LNCAP (cell line): ENCODE measurements around the gene EPDR1.

ENCODE experiments used
- CTCF ChIP-seq: fragments of 450-650 bp; IDR thresholded peaks from 2 replicates; pipeline ENCODE4 v1.5.1; 2017; ENCODE audit warnings: mild to moderate bottlenecking

EPDR1 gene

GRCh38 chr7:37984750-37985390, 64.4 kb downstream of the EPDR1 start:
- no peak for TF ChIP-seq CTCF

GRCh38 chr7:37986908-37987330, 66.5 kb downstream of the EPDR1 start:
- no peak for TF ChIP-seq CTCF

GRCh38 chr7:37987732-37988131, 67.3 kb downstream of the EPDR1 start:
- TF ChIP-seq CTCF, result no peak

GRCh38 chr7:37988721-37989650, 68.5 kb downstream of the EPDR1 start:
- no peak for TF ChIP-seq CTCF

- no peak for TF ChIP-seq CTCF
Observed at GRCh38 chr7:37990337-37990736, 69.9 kb downstream of the EPDR1 start.

- TF ChIP-seq CTCF, result no peak
Observed at GRCh38 chr7:37993060-37993501, 72.6 kb downstream of the EPDR1 start.

GRCh38 chr7:37999673-38000072, 79.2 kb downstream of the EPDR1 start:
- no peak for TF ChIP-seq CTCF
